ENCODE results near the gene DHX36.
A peak's percentile ranks its signal among the peaks of the same experiment; 100 is the strongest.

Gene DHX36

GRCh38 chr3:154235330-154235729 lies 89.0 kb downstream of the DHX36 start:
- ChIA-PET POLR2A (no interaction called here), CTCF (no interaction called here)
- Histone ChIP-seq H3K27ac (ENCODE audit: extremely low read depth, low read depth, low read length) (no peak overlapping the region), H3K9me3 (ENCODE audit: control insufficient read depth, insufficient read depth, low read depth, low read length) (no peaks in the 10 kb centered on the region), H3K4me1 (ENCODE audit: control insufficient read depth, insufficient read depth, low read length) (no peaks in the 10 kb centered on the region), H3K4me3 (ENCODE audit: low read depth, low read length) (no peak overlapping the region), H3K36me3 (ENCODE audit: control insufficient read depth in 2 of 2, insufficient read depth in 1 of 2, low read length in 2 of 2) (peaks cover 0 to 7% of the 10 kb centered on the region in 2 experiments; a peak in 1 of 3 replicates)
- TF ChIP-seq ZNF48 (tag by site-specific recombination; IDR thresholded peaks at IDR 0.05) (no peak), ATF2 (tag by site-specific recombination; IDR thresholded peaks at IDR 0.05; ENCODE audit: low read depth) (0 out of 2 replicates have a peak, but pooled peaks have one; percentile 28)

GRCh38 chr3:154229217-154229590 lies 95.1 kb downstream of the DHX36 start:
- POLR2A ChIA-PET = no interaction called here
- no peaks in the 10 kb centered on the region for H3K4me1 ChIP-seq (ENCODE audit: control insufficient read depth, insufficient read depth, low read length)
- CTCF ChIA-PET = interaction anchor here (0.6 to 1.7 kb wide), 3 partner anchors 24 to 111 kb away, joined by 3 to 4 read pairs (median 4); no protein-coding TSS in a partner anchor
- TF ChIP-seq YY1 (tag by site-specific recombination; IDR thresholded peaks at IDR 0.05) (no peak), ZBTB1 (tag by site-specific recombination; IDR thresholded peaks at IDR 0.05) (no peak), ZNF596 (tag by site-specific recombination; IDR thresholded peaks at IDR 0.05) (no peak), ZNF571 (tag by site-specific recombination; IDR thresholded peaks at IDR 0.05) (no peak), ZNF248 (tag by site-specific recombination; IDR thresholded peaks at IDR 0.05) (no peak), ZNF398 (tag by site-specific recombination; IDR thresholded peaks at IDR 0.05) (no peak), SCRT2 (tag by site-specific recombination; IDR thresholded peaks at IDR 0.05) (no peak), ZNF211 (tag by site-specific recombination; IDR thresholded peaks at IDR 0.05; ENCODE audit: low read depth) (no peak), ZNF510 (tag by site-specific recombination; IDR thresholded peaks at IDR 0.05; ENCODE audit: insufficient replicate concordance) (no peak), ZSCAN5A (tag by site-specific recombination; IDR thresholded peaks at IDR 0.05) (no peak), ZNF140 (tag by site-specific recombination; IDR thresholded peaks at IDR 0.05) (no peak), ZNF114 (tag by site-specific recombination; IDR thresholded peaks at IDR 0.05) (no peak), ZNF354C (tag by site-specific recombination; IDR thresholded peaks at IDR 0.05; ENCODE audit: borderline replicate concordance, low read depth) (no peak), SP2 (tag by site-specific recombination; IDR thresholded peaks at IDR 0.05) (no peak), ZXDB (tag by site-specific recombination; IDR thresholded peaks at IDR 0.05) (no peak)
- TF ChIP-seq, protein P1, sequence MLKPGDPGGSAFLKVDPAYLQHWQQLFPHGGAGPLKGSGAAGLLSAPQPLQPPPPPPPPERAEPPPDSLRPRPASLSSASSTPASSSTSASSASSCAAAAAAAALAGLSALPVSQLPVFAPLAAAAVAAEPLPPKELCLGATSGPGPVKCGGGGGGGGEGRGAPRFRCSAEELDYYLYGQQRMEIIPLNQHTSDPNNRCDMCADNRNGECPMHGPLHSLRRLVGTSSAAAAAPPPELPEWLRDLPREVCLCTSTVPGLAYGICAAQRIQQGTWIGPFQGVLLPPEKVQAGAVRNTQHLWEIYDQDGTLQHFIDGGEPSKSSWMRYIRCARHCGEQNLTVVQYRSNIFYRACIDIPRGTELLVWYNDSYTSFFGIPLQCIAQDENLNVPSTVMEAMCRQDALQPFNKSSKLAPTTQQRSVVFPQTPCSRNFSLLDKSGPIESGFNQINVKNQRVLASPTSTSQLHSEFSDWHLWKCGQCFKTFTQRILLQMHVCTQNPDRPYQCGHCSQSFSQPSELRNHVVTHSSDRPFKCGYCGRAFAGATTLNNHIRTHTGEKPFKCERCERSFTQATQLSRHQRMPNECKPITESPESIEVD (tag by site-specific recombination; IDR thresholded peaks at IDR 0.05) = no peak
- H3K4me3 ChIP-seq (ENCODE audit: low read depth, low read length) = no peak overlapping the region
- no peak overlapping the region for H3K27ac ChIP-seq (ENCODE audit: extremely low read depth, low read depth, low read length)
- H3K9me3 ChIP-seq (ENCODE audit: control insufficient read depth, insufficient read depth, low read depth, low read length) = no peaks in the 10 kb centered on the region
- H3K36me3 ChIP-seq (ENCODE audit: control insufficient read depth in 2 of 2, insufficient read depth in 1 of 2, low read length in 2 of 2) = peaks cover 0 to 19% of the 10 kb centered on the region in 2 experiments; a peak in 1 of 3 replicates

All from HEK293 (cell line).